ENCODE measurements around the gene TPO. TPM values are rescaled to one million over a fixed set of nuclear protein-coding genes. Genes with fewer than 3 reads are reported as not detected.

Gene TPO
- polyA plus RNA-seq, 1 donor from 2014 or later: not detected

- Histone ChIP-seq H3K4me2 (ENCODE audit: low read length) (no peak overlapping the region), H3K79me2 (replicated peaks; ENCODE audit: insufficient read depth, low read length) (no peaks in the 10 kb centered on the region), H2AFZ (ENCODE audit: low read depth, low read length) (no peak overlapping the region), H4K20me1 (ENCODE audit: insufficient read depth) (no peaks in the 10 kb centered on the region), H3K9me3 (ENCODE audit: low read length) (no peaks in the 10 kb centered on the region), H3K27ac (ENCODE audit: low read length) (no peak overlapping the region), H3K36me3 (ENCODE audit: insufficient read depth, low read length) (no peaks in the 10 kb centered on the region), H3K27me3 (ENCODE audit: insufficient read depth, low read depth, low read length) (no peaks in the 10 kb centered on the region), H3K9me2 (ENCODE audit: insufficient read depth, low read length) (no peaks in the 10 kb centered on the region), H3K4me3 (ENCODE audit: low read length) (no peak overlapping the region), H3F3A (ENCODE audit: insufficient read depth, low read length, poor library complexity, severe bottlenecking) (no peaks in the 10 kb centered on the region), H3K9ac (ENCODE audit: low read length) (no peak overlapping the region)
- TF ChIP-seq TAF1 (IDR thresholded peaks at IDR 0.05; ENCODE audit: low read depth) (no peak), REST (IDR thresholded peaks at IDR 0.05; ENCODE audit: borderline replicate concordance) (no peak), RAD21 (conservative IDR thresholded peaks at IDR 0.05) (no peak), EP300 (conservative IDR thresholded peaks at IDR 0.05; ENCODE audit: poor library complexity, severe bottlenecking) (no peak), MXI1 (conservative IDR thresholded peaks at IDR 0.05; ENCODE audit: poor library complexity, severe bottlenecking) (no peak), CTCF (IDR thresholded peaks at IDR 0.05; ENCODE audit: poor library complexity, severe bottlenecking) (no peak), POLR2AphosphoS5 (IDR thresholded peaks at IDR 0.05) (no peak), SMC3 (conservative IDR thresholded peaks at IDR 0.05; ENCODE audit: poor library complexity) (no peak), EZH2 (IDR thresholded peaks at IDR 0.05; ENCODE audit: borderline replicate concordance, insufficient read depth, low read length, poor library complexity, severe bottlenecking) (no peak)
Observed at GRCh38 chr2:1420746-1421480, 7.7 kb downstream of the TPO start.

GRCh38 chr2:1421731-1422130 lies 8.5 kb downstream of the TPO start:
- Histone ChIP-seq H3K27me3 (ENCODE audit: insufficient read depth, low read depth, low read length) (no peaks in the 10 kb centered on the region), H3K27ac (ENCODE audit: low read length) (no peak overlapping the region), H3F3A (ENCODE audit: insufficient read depth, low read length, poor library complexity, severe bottlenecking) (no peaks in the 10 kb centered on the region), H3K9me3 (ENCODE audit: low read length) (no peaks in the 10 kb centered on the region), H2AFZ (ENCODE audit: low read depth, low read length) (no peak overlapping the region), H4K20me1 (ENCODE audit: insufficient read depth) (no peaks in the 10 kb centered on the region), H3K4me3 (ENCODE audit: low read length) (no peak overlapping the region), H3K9me2 (ENCODE audit: insufficient read depth, low read length) (no peaks in the 10 kb centered on the region), H3K79me2 (replicated peaks; ENCODE audit: insufficient read depth, low read length) (no peaks in the 10 kb centered on the region), H3K36me3 (ENCODE audit: insufficient read depth, low read length) (no peaks in the 10 kb centered on the region), H3K9ac (ENCODE audit: low read length) (no peak overlapping the region), H3K4me2 (ENCODE audit: low read length) (no peak overlapping the region)
- TF ChIP-seq TAF1 (IDR thresholded peaks at IDR 0.05; ENCODE audit: low read depth): no peak
- TF ChIP-seq CTCF (IDR thresholded peaks at IDR 0.05; ENCODE audit: poor library complexity, severe bottlenecking): no peak
- no peak for TF ChIP-seq EP300 (conservative IDR thresholded peaks at IDR 0.05; ENCODE audit: poor library complexity, severe bottlenecking)
- no peak for TF ChIP-seq MXI1 (conservative IDR thresholded peaks at IDR 0.05; ENCODE audit: poor library complexity, severe bottlenecking)
- TF ChIP-seq SMC3 (conservative IDR thresholded peaks at IDR 0.05; ENCODE audit: poor library complexity): no peak
- no peak for TF ChIP-seq EZH2 (IDR thresholded peaks at IDR 0.05; ENCODE audit: borderline replicate concordance, insufficient read depth, low read length, poor library complexity, severe bottlenecking)
- no peak for TF ChIP-seq RAD21 (conservative IDR thresholded peaks at IDR 0.05)
- no peak for TF ChIP-seq REST (IDR thresholded peaks at IDR 0.05; ENCODE audit: borderline replicate concordance)
- TF ChIP-seq POLR2AphosphoS5 (IDR thresholded peaks at IDR 0.05): no peak
